A673 (cell line): Measurements from ENCODE around the gene LRRC8A.

Experiments used
- EZH2 ChIP-seq: fragments of 200-600 bp; sonication (generic); IDR thresholded peaks from 2 replicates; pipeline ENCODE4 v1.6.1; 2017; ENCODE audit warnings: borderline replicate concordance, low read depth, mild to moderate bottlenecking, mixed read lengths, antibody characterized with exemption, low read length; ENCODE audit not compliant: poor library complexity, severe bottlenecking
- TF ChIP-seq, protein P1 (sequence below): fragments of 300-800, 200-600 bp; sonication (generic); conservative IDR thresholded peaks from 2 replicates; pipeline ENCODE4 v1.5.1; 2017; ENCODE audit warnings: low read depth, mild to moderate bottlenecking, antibody characterized with exemption, low read length, moderate library complexity, mixed read lengths

DNA sequence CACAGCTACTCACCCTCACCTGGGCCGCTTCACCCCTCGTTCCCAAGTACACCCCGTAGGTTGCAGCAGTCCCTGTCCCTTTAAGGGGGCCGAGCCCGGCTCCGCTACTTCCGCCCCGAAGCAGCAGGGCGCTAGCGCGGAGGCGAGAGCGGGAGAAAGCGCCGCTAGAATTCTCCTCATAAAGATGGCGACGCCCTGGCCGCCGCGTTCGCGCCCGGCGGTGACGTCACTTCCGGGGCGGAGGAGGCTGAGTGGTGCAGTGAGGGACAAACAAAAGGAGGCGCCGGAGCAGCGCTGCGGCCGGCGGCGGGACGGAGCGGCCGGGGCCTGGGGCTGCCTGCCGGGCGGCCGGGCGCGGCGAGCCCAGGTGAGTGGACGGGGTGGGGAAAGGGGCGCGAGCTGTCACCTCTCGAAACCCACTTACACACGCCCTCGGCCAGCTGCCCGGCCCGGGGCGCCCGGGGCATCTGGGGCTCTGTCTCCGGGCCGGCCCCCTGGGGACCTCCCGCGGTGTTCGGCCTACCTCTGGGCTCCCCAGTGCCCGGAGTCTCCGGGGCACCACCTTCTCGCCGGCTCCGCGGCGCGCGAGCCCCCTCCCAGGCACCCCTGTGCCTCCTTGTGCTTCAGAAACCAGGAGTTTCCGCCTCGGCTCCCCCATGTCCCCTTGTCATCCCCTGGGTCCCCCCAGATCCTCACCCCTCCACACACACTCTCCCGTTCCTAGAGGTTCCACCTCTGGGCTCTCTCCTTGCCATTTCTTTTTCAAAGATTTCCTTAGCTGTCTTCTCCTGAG, at the start of gene LRRC8A, which contains the start of gene KYAT1:
- TF ChIP-seq, protein P1, sequence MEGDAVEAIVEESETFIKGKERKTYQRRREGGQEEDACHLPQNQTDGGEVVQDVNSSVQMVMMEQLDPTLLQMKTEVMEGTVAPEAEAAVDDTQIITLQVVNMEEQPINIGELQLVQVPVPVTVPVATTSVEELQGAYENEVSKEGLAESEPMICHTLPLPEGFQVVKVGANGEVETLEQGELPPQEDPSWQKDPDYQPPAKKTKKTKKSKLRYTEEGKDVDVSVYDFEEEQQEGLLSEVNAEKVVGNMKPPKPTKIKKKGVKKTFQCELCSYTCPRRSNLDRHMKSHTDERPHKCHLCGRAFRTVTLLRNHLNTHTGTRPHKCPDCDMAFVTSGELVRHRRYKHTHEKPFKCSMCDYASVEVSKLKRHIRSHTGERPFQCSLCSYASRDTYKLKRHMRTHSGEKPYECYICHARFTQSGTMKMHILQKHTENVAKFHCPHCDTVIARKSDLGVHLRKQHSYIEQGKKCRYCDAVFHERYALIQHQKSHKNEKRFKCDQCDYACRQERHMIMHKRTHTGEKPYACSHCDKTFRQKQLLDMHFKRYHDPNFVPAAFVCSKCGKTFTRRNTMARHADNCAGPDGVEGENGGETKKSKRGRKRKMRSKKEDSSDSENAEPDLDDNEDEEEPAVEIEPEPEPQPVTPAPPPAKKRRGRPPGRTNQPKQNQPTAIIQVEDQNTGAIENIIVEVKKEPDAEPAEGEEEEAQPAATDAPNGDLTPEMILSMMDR: no peak
- no peak for TF ChIP-seq EZH2
